Measurements from ENCODE around the gene INTS7. TPM values are rescaled to one million over a fixed set of nuclear protein-coding genes. Genes with fewer than 3 reads are reported as not detected.

Gene INTS7
- total RNA-seq, 1 donor from 2014 or later: 8.9 TPM

DNA sequence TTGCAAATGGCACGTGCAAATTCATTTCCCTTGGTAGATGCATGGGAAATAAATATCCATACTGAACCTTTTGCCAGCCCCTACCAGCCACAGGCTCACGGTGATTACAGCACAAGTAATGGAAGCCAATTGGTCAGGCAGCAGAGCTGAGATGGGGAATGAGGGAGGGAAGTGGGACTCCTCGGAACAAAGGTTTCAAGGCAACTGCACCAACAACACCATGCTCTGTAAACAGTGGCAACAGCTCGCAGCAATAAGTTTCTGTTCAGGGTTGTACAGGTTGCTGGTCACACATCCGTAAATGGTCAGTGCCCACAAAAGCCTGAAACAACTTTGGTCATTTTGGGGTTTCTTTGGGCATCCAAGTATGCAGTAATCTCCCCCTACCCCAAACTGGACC, 142.1 kb downstream of the INTS7 start:
- Mint-ChIP-seq H3K4me3 (ENCODE audit: unreplicated experiment) (no peak overlapping the region), H3K27ac (ENCODE audit: unreplicated experiment) (no peak overlapping the region), H3K4me1 (ENCODE audit: unreplicated experiment) (peaks cover 3% of the 10 kb centered on the region), H3K36me3 (ENCODE audit: low read depth, unreplicated experiment) (peaks cover 6% of the 10 kb centered on the region), H3K9me3 (ENCODE audit: unreplicated experiment) (no peaks in the 10 kb centered on the region), H3K27me3 (ENCODE audit: unreplicated experiment) (peaks cover 5% of the 10 kb centered on the region)
- no peak for DNase-seq (ENCODE audit: low spot score)
- no peak for TF ChIP-seq CTCF (IDR thresholded peaks at IDR 0.05; ENCODE audit: unreplicated experiment)

DNA sequence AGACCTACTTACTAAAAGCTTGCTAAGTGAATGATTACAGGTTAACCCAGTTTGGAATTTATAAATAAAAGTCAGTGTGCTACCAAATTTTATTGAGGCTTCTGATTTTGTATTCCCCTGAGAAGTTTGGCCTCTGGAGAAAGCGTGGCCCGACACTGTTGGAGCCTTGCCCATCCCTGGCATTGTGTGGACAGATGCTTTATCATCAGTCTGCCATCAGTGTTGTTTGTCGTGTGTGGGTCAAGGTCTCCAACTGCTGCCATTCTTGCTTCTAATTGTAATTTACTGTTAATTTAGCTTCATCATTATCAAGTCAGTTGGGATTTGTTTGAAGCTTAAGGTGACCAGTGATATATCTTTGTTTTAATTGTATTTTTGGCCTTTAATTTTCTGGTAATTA, 142.8 kb downstream of the INTS7 start:
- Mint-ChIP-seq H3K36me3 (ENCODE audit: low read depth, unreplicated experiment) (peaks cover 7% of the 10 kb centered on the region), H3K27ac (ENCODE audit: unreplicated experiment) (no peak overlapping the region), H3K9me3 (ENCODE audit: unreplicated experiment) (no peaks in the 10 kb centered on the region), H3K4me3 (ENCODE audit: unreplicated experiment) (no peak overlapping the region), H3K27me3 (ENCODE audit: unreplicated experiment) (peaks cover 5% of the 10 kb centered on the region), H3K4me1 (ENCODE audit: unreplicated experiment) (peaks cover 3% of the 10 kb centered on the region)
- no peak for TF ChIP-seq CTCF (IDR thresholded peaks at IDR 0.05; ENCODE audit: unreplicated experiment)
- DNase-seq (ENCODE audit: low spot score): no peak

- DNase-seq (ENCODE audit: low spot score): no peak
- H3K27me3 Mint-ChIP-seq (ENCODE audit: unreplicated experiment): peaks cover 5% of the 10 kb centered on the region
- no peaks in the 10 kb centered on the region for H3K9me3 Mint-ChIP-seq (ENCODE audit: unreplicated experiment)
- peaks cover 7% of the 10 kb centered on the region for H3K36me3 Mint-ChIP-seq (ENCODE audit: low read depth, unreplicated experiment)
- TF ChIP-seq CTCF (IDR thresholded peaks at IDR 0.05; ENCODE audit: unreplicated experiment): no peak
- no peak overlapping the region for H3K27ac Mint-ChIP-seq (ENCODE audit: unreplicated experiment)
- peaks cover 3% of the 10 kb centered on the region for H3K4me1 Mint-ChIP-seq (ENCODE audit: unreplicated experiment)
- no peak overlapping the region for H3K4me3 Mint-ChIP-seq (ENCODE audit: unreplicated experiment)
Observed at GRCh38 chr1:211891708-211892107, 143.6 kb downstream of the INTS7 start.

Small RNA genes within 50 kb of the gene (microRNA-seq; reads per million reads assigned to microRNA genes)
- not detected for gene MIR3122 (ENCODE audit: unreplicated experiment)

Other genes with a start within 250 kb of the INTS7 start
- gene LPGAT1, start 204.8 kb downstream of the INTS7 start, total RNA-seq (ENCODE audit: unreplicated experiment): 34.7 TPM
- gene DTL, start 191 bp upstream of the INTS7 start, total RNA-seq (ENCODE audit: unreplicated experiment): 11.6 TPM
- gene PPP2R5A, start 249.9 kb upstream of the INTS7 start, total RNA-seq (ENCODE audit: unreplicated experiment): 25.5 TPM

Measured in endothelial cell (in vitro differentiated cells).